ENCODE data around the gene GABBR2.

DNA sequence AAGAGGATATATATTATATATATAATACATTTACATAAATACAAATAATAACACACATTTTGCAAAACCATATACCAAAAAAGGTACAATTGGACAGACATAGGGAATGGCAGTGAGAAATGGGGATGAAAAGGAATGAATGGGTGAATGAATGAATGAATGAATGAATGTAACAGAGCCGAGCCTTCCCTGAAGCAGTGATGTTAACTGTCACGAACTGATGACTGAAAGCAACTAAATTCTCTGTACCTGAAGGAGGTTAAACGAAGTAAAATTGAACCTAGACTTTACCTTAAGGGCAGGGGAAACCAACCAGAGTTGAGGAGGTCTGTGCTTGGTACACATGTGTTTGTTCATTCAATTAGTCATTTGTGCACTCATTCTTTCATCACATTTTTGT, 283.7 kb downstream of the GABBR2 start:
- no peak for TF ChIP-seq EZH2 (IDR thresholded peaks at IDR 0.05; ENCODE audit: borderline replicate concordance, insufficient read depth, low read depth, low read length, poor library complexity, severe bottlenecking)
- TF ChIP-seq, protein P1, sequence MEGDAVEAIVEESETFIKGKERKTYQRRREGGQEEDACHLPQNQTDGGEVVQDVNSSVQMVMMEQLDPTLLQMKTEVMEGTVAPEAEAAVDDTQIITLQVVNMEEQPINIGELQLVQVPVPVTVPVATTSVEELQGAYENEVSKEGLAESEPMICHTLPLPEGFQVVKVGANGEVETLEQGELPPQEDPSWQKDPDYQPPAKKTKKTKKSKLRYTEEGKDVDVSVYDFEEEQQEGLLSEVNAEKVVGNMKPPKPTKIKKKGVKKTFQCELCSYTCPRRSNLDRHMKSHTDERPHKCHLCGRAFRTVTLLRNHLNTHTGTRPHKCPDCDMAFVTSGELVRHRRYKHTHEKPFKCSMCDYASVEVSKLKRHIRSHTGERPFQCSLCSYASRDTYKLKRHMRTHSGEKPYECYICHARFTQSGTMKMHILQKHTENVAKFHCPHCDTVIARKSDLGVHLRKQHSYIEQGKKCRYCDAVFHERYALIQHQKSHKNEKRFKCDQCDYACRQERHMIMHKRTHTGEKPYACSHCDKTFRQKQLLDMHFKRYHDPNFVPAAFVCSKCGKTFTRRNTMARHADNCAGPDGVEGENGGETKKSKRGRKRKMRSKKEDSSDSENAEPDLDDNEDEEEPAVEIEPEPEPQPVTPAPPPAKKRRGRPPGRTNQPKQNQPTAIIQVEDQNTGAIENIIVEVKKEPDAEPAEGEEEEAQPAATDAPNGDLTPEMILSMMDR (IDR thresholded peaks at IDR 0.05): no peak

All from B cell (primary cell).